Activated T-cell treated with anti-CD3 and anti-CD28 coated beads, Interleukin-2, amount 50 U/mL, for 4 hours (primary cell): ENCODE data around the gene POU5F2. TPM values are rescaled to one million over a fixed set of nuclear protein-coding genes. Genes with fewer than 3 reads are reported as not detected.

ENCODE experiments used
- ATAC-seq, 2 donors: fragments of 200-7000 bp; cut with Tn5 transposase; one replicate each; pipeline ENCODE4 v1.10.0; 2021
- DNase-seq: peaks from one replicate; pipeline ENCODE4 v3.0.0-alpha.2; 2020
- H3K27me3 Mint-ChIP-seq: one replicate; pipeline ENCODE4 v1.8.0; 2021; ENCODE audit warnings: low read depth, mixed read lengths
- H3K36me3 Mint-ChIP-seq: one replicate; pipeline ENCODE4 v1.8.0; 2022; ENCODE audit warnings: mixed read lengths; ENCODE audit not compliant: insufficient read depth
- H3K4me1 Mint-ChIP-seq: one replicate; pipeline ENCODE4 v1.8.0; 2021; ENCODE audit warnings: low read depth, mixed read lengths
- H3K4me3 Mint-ChIP-seq: one replicate; pipeline ENCODE4 v1.8.0; 2021; ENCODE audit warnings: mild to moderate bottlenecking, moderate library complexity, mixed read lengths
- H3K9me3 Mint-ChIP-seq: one replicate; pipeline ENCODE4 v1.8.0; 2021; ENCODE audit warnings: mixed read lengths
- total RNA-seq, 3 donors: library from RNA; stranded (reverse); gene quantifications; one replicate each; pipeline ENCODE4 v1.2.1, GENCODE V29; 2021

Gene POU5F2, protein sequence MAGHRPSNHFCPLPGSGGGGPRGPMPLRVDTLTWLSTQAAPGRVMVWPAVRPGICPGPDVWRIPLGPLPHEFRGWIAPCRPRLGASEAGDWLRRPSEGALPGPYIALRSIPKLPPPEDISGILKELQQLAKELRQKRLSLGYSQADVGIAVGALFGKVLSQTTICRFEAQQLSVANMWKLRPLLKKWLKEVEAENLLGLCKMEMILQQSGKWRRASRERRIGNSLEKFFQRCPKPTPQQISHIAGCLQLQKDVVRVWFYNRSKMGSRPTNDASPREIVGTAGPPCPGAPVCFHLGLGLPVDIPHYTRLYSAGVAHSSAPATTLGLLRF
- under 1 TPM; 0.27 to 0.30 (median 0.29) TPM for total RNA-seq

DNA sequence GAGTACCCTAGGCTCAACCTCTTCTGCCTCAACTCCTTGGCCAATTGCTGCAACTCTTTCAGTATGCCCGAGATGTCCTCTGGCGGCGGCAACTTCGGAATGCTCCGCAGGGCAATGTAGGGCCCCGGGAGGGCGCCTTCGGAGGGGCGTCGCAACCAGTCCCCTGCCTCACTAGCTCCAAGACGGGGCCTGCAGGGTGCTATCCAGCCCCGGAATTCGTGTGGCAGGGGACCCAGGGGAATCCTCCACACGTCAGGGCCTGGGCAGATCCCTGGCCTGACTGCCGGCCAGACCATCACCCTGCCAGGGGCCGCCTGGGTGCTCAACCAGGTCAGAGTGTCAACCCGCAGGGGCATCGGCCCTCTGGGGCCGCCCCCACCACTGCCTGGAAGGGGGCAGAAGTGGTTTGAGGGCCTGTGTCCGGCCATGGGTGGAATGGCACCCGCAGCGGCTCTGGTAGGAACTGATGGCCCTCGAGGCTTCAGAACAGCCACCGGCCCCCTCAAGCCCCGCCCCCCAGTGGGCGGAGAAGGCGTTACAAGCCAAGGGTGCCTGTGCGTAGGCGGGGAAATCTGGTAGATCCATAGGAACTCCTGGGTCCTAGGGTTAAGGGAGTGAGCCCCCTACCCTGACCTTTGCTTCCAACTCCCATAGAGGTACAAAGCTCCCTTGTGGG is at the start of gene POU5F2:
POU5F2 (minus strand) TSS at position 465 of the 676 bp plus-strand sequence; CDS start at position 428, 37 bp downstream.
- H3K4me1 Mint-ChIP-seq = no peaks in the 10 kb centered on the region
- H3K27me3 Mint-ChIP-seq = no peaks in the 10 kb centered on the region
- DNase-seq (no peak), ATAC-seq (no peak)
- no peak within 1 kb of the TSS for H3K4me3 Mint-ChIP-seq
- H3K9me3 Mint-ChIP-seq = peaks cover 7% of the 10 kb centered on the region
- H3K36me3 Mint-ChIP-seq = peaks cover 60% of the 10 kb centered on the region

DNA sequence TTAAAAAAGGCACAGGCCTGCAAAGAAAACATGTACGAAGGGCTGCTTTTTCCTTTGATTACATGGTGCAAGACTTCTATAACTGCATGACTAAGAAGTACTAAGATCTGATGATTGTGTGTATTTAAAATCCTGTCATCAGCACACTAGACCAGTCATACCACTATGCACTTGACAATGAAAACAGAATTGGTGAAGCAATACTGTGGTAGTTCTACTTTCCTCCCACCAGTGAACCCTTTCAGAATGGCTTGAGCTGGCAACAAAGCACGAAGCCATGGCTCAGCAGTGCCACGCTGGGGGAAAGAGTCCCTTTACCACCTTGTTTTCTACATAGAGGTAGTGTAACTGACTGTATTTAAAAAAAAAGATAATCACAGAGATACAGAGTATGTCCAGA is 49.0 kb upstream of the POU5F2 start:
- Mint-ChIP-seq H3K4me3 (no peak overlapping the region), H3K36me3 (peaks cover 20% of the 10 kb centered on the region), H3K9me3 (no peaks in the 10 kb centered on the region), H3K27me3 (no peaks in the 10 kb centered on the region), H3K4me1 (no peaks in the 10 kb centered on the region)
- ATAC-seq (no peak), DNase-seq (no peak)

DNA sequence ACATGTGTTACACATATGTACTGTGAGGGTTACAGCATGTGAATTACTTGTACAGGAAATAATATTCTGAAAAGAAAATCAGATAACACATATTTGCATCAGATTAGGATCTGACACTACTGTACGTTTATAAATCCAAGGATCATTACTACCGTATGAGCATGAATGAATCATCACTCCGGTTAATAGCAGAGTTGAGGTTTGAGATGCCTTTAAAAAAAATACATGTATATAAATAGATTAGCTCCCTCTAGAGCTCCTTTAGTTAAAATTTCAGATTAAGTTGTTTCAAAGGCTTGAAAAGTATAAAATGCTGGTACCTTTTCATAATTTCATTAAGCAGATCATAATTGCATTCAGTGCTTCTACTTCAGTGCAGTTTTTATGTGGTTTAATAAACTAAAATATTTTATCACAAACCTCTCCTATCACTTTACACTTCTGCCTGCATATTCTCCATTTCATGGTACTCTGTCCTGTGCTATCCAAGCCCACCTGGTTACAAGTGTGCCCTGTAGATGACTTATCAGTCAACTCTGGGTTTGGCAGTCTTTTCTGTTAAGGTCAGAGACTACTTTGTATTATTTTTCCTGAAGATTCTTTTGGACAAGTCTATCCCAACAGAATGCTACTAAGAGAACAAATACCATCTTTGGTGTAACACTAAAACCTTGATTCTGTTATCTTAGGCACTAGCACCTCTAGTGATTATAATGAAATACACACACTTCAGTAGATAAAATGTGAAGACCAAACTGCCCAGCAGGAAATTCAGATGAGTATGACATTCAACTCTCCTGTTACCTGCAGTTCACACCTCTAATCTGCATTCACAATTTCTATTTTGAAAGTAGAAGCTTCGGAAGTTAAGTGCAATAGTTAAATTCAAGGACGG is 48.0 kb upstream of the POU5F2 start:
- Mint-ChIP-seq H3K4me3 (no peak overlapping the region), H3K4me1 (no peaks in the 10 kb centered on the region), H3K36me3 (peaks cover 12% of the 10 kb centered on the region), H3K9me3 (no peaks in the 10 kb centered on the region), H3K27me3 (no peaks in the 10 kb centered on the region)
- no peak for ATAC-seq
- DNase-seq = no peak

DNA sequence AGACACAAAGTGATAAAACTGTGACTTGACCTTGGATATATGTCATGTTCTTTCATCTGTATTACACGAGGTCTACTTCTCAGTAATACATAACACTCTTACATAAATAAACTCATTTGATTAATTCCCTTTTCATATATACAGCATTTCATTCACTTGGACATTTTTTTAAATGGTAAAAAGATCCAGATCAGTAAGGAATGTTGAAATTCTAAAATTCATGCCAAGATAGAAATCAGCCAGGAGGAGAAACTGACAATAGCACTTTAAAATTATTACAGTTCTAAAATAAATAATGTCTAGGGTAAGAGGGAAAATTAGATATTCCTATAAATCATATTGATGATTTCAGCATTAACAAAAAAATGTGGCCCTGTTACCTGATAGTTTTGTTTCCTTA is 46.2 kb upstream of the POU5F2 start:
- no peaks in the 10 kb centered on the region for H3K4me1 Mint-ChIP-seq
- H3K36me3 Mint-ChIP-seq = peaks cover 9% of the 10 kb centered on the region
- no peak overlapping the region for H3K4me3 Mint-ChIP-seq
- ATAC-seq (no peak), DNase-seq (no peak)
- no peaks in the 10 kb centered on the region for H3K27me3 Mint-ChIP-seq
- H3K9me3 Mint-ChIP-seq = no peaks in the 10 kb centered on the region

DNA sequence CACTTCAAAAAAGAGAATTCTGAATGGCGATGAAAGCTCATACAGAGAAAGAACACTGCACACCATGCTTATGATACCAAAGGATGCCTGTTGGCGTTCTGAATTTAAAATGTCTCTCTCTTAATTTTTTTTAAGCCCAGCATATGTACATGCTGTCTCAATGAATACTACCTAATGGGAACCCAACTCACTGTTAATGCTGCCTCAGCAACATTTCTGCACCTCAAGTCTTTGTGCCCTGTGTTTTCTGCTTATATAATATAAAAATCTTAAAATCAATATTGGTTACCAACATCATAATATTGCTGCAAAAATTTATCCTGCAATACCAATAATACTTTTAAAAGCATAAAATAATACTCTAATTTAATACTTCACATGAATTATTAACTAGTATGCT is 44.1 kb upstream of the POU5F2 start:
- ATAC-seq (no peak), DNase-seq (no peak)
- Mint-ChIP-seq H3K36me3 (peaks cover 24% of the 10 kb centered on the region), H3K4me3 (no peak overlapping the region), H3K27me3 (no peaks in the 10 kb centered on the region), H3K9me3 (no peaks in the 10 kb centered on the region), H3K4me1 (no peaks in the 10 kb centered on the region)

DNA sequence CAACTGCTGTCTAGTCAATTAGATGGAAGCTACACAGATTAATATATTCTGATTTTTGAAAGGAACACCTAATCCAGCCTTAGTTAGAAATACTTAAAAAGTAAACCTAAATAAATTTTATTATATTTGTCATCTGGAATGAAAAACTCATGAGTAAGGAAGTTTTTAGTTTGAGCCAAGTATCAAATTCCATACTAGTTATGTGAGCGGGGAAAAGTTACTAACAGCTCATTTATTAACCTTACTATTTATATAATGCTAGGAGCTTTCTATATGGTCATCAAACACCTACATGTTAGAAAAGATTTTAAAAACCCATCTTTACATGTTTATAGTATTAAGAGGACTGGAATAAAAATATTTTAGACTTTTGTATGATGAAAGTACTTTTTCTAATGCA is 41.6 kb upstream of the POU5F2 start:
- H3K36me3 Mint-ChIP-seq = peaks cover 28% of the 10 kb centered on the region
- ATAC-seq (no peak), DNase-seq (no peak)
- no peak overlapping the region for H3K4me3 Mint-ChIP-seq
- H3K27me3 Mint-ChIP-seq = no peaks in the 10 kb centered on the region
- H3K9me3 Mint-ChIP-seq = no peaks in the 10 kb centered on the region
- H3K4me1 Mint-ChIP-seq = no peaks in the 10 kb centered on the region

DNA sequence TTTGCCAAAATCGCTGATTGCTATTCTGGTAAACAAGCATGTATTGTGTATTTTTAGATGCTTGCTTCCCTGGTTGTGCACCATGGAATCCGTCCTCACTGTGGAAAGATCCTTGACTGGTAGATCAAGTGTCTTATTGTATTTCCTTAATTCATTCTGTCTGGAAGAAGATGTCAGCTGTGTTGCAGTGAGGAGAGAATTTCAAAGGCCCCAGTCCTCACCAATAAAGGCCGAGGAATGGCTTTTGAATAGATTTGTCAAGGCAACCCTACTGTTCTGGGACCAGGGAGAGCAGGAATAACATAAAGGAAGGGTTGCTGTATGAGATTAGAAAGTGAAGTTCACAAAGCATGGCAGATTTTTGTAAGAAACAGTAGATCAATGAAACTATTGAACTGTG is 36.2 kb upstream of the POU5F2 start:
- no peak for ATAC-seq
- H3K4me1 Mint-ChIP-seq = no peaks in the 10 kb centered on the region
- H3K9me3 Mint-ChIP-seq = peaks cover 3% of the 10 kb centered on the region
- H3K27me3 Mint-ChIP-seq = no peaks in the 10 kb centered on the region
- peaks cover 49% of the 10 kb centered on the region for H3K36me3 Mint-ChIP-seq
- no peak for DNase-seq
- H3K4me3 Mint-ChIP-seq = no peak overlapping the region

DNA sequence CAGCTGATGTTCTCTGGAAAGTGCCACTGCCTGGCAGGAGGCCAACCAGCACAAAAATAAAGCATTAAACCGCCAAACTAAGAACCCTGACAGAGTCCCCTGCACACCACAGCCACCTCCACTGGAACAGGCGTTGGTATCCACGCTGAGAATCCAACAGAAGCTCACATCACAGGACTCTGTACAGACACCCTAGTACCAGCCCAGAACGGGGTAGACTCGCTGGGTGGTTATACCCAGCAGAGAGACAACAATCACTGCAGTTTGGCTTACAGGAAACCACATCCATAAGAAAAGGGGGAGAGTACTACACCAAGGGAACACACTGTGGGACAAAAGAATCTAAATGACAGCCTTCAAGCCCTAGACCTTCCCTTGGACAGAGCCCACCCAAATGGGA is 15.0 kb upstream of the POU5F2 start:
- Mint-ChIP-seq H3K4me3 (no peak overlapping the region), H3K27me3 (no peaks in the 10 kb centered on the region), H3K9me3 (peaks cover 23% of the 10 kb centered on the region), H3K4me1 (peaks cover 5% of the 10 kb centered on the region), H3K36me3 (peaks cover 38% of the 10 kb centered on the region)
- ATAC-seq (no peak), DNase-seq (no peak)

DNA sequence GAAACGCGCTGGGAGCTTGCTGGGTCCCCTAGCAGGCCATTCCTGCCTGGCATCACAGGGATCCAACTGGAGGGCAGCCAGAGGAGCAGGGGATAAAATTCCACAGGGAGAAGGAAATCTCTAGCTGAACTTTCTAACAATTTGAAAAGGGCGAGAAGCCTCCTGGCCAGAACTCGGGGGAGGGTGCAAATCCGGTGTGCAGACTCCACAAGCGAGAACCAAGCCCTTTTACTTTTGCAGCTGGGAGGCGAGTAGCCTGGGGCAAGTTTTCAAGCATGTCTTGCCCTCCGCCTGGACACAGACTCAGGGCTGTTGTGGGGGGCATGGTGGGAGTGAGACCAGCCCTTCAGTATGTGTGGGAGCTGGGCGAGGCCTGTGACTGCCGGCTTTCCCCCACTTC is 14.3 kb upstream of the POU5F2 start:
- ATAC-seq (no peak), DNase-seq (no peak)
- Mint-ChIP-seq H3K27me3 (no peaks in the 10 kb centered on the region), H3K36me3 (peaks cover 35% of the 10 kb centered on the region), H3K4me1 (peaks cover 5% of the 10 kb centered on the region), H3K9me3 (peaks cover 19% of the 10 kb centered on the region), H3K4me3 (no peak overlapping the region)

DNA sequence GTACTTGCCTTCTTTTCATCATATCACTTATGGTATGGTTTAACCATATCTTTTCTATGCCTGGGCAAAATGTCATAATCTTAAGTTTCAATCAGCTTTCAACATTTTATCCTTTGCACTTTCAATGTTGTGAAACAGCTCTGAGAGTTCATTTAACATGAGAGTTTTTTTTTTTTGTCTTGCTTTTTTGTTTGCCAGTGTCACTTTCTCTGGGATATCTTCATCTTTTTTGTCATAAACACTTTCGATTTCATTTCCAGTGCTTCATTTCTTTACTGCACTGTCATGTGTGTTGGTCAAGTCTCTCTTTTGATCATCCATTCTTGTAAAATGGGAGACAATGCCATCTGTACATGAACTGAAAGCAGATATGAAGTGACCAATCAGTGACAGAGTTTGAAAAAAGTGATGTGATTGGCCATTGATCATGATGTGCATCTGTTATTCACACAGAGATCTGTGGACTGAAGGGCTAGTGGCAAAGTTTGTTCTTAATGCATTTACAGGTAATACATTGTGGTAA is 7.5 kb upstream of the POU5F2 start:
- no peaks in the 10 kb centered on the region for H3K27me3 Mint-ChIP-seq
- peaks cover 2% of the 10 kb centered on the region for H3K4me1 Mint-ChIP-seq
- no peaks in the 10 kb centered on the region for H3K9me3 Mint-ChIP-seq
- peaks cover 8% of the 10 kb centered on the region for H3K36me3 Mint-ChIP-seq
- H3K4me3 Mint-ChIP-seq = no peak overlapping the region
- ATAC-seq = no peak
- no peak for DNase-seq

DNA sequence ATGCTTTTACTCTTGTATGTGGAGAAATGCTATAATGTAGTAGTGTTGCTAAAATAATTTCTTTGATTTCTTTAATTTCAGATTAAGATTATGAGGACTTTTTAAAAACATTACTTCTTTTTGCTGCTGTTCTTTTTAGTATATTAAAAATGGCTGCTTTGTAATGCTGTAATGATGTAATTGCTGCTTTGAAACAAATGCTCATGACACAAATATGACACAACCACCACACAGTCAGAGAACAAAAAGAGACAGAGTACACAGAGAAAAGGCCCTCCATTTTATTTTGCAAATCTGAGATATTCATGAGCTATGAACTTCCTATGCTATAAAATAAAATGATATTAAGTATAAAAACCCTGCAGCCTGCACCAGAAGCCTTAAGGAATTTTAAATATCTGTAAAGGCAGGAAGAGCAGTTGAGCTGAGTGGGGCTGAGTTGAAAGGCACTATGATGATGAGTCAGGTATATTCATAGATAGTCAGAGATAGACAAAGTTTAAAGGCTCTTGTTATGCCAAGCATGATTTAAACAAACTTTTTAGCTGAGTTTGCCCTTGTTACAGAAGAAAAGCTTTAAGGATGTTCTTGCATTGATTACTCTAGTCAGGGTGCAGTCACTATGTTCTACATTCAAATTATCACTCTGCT is 5.1 kb upstream of the POU5F2 start:
- Mint-ChIP-seq H3K4me3 (no peak overlapping the region), H3K4me1 (no peaks in the 10 kb centered on the region), H3K9me3 (no peaks in the 10 kb centered on the region), H3K36me3 (peaks cover 23% of the 10 kb centered on the region), H3K27me3 (no peaks in the 10 kb centered on the region)
- DNase-seq = no peak
- ATAC-seq = no peak

DNA sequence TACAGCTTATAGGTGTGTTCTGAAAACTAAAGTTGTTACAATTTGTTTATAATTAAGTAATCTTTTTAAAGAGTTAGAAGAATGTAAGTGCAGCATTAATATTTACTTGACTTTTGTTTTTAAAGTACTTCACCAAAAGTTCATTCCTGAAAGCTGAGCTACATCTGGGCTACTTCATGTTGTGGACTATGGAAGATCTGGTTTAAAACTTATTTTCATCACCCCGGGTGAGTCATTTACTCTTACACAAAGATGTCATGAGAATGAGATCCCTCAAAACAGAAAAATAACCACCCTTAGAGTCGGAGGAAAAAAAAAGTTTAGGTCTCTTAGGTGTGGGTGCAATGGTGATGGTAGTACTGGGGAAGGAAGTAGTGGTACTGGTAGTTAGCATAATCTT is 5.1 kb downstream of the POU5F2 start:
- no peak for DNase-seq
- Mint-ChIP-seq H3K27me3 (no peaks in the 10 kb centered on the region), H3K4me1 (no peaks in the 10 kb centered on the region), H3K4me3 (no peak overlapping the region), H3K36me3 (peaks cover 42% of the 10 kb centered on the region), H3K9me3 (peaks cover 7% of the 10 kb centered on the region)
- ATAC-seq = no peak

DNA sequence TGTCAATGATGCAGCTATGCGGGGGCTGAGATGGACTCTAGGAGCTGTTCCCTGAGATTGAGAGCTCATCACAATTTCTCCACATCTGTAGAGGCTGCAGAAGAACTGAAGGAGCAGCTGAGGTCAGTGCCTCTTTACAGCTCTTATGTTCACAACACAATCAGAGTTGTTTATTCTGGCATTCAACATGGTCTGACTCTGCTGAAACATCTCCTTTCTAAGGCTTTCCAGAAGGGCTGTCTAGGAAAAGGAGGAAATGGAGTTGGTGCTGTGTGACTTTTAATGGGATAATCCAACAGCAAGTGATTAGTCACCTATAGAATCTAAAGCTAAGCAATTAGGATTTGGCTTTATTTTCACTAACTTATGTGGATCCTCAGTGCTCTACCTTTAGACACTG is 6.0 kb downstream of the POU5F2 start:
- ATAC-seq (no peak), DNase-seq (no peak)
- Mint-ChIP-seq H3K4me1 (no peaks in the 10 kb centered on the region), H3K9me3 (peaks cover 7% of the 10 kb centered on the region), H3K36me3 (peaks cover 39% of the 10 kb centered on the region), H3K27me3 (no peaks in the 10 kb centered on the region), H3K4me3 (no peak overlapping the region)

DNA sequence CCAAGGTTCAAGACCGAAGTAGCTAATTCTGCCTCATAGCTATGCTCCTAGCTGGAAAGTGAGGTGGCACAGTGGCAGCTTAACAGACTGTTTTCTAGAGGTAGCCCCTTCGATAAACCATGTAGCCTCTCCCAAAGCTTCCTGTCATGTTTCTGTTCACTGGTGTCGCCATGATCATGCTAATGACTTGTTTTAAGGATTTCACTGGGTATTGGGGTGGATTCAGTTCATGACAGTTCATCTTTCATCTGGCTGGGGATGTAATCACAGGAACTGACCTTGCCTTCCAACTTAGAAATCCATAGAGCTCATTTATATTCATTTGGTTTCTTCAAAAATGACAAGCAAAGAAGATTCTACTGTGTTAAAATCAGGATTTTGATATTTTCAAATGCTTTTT is 9.4 kb downstream of the POU5F2 start:
- Mint-ChIP-seq H3K27me3 (no peaks in the 10 kb centered on the region), H3K9me3 (no peaks in the 10 kb centered on the region), H3K4me3 (no peak overlapping the region), H3K4me1 (no peaks in the 10 kb centered on the region), H3K36me3 (peaks cover 16% of the 10 kb centered on the region)
- DNase-seq (no peak), ATAC-seq (no peak)
